HG03025 (cell line): Measurements from ENCODE around the gene TFDP1.
"Not testable (repeated sequence)": the region's sequence is repeated elsewhere in the genome, so short reads cannot be mapped to it uniquely, and the experiment has no call there.

Experiments used
- ATAC-seq: cut with Tn5 transposase; IDR thresholded peaks from one replicate; pipeline ENCODE4 v1.9.1; 2021; ENCODE audit warnings: mild to moderate bottlenecking, moderate library complexity; ENCODE audit not compliant: unreplicated experiment, low FRiP score

The TFDP1 gene

DNA sequence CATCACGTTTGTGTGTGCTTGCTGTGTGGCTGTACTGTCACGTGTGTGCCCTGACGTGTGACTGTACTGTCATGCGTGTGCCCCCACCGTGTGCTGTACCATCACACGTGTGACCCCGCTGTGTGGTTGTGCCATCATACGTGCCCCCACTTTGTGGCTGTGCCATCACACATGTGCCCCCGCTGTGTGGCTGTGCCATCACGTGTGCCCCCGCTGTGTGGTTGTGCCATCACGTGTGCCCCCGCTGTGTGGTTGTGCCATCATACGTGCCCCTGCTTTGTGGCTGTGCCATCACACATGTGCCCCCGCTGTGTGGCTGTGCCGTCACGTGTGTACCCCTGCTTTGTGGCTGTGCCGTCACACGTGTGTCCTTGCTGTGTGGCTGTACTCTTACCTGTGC, 25.7 kb downstream of the TFDP1 start:
- ATAC-seq, result no peak

DNA sequence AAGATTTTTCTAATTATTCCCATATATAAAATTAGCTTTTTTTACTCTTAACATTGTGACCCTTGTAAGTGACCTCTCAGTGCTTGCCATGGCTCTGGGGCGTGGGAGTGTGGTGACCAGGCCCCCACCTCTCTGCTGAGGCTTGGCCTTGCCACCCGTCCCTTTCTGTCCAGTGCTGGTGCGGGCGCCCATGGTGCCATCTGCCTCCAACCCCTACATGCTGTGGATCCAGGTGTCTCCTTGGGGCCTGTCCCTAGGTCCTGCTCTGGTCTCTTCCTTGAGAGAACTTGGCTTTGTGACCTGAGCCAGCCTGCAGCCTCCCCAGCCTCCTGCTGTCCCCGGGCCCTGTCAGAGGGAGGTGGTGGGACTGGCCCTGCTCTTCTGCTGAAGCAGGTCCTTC, 27.4 kb downstream of the TFDP1 start:
- no peak for ATAC-seq

DNA sequence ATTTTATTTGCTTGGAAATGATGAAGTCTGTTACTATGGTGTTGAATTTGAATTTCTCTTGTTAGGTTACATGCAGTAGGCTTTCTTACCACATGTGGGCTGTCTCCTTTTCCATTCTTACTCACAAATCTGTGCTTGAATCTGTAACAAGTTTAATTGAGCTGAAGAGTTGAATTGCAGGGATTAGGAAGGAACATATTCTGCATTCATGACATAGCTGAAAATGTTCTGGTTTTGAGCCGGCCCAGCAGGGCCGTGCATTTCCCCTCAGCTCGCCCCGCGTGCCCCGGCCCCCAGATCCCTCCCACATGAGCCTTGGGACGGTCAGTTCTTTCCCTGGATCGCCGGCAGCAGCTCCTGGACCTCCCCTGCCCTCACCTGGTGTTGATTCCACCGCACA, 28.1 kb downstream of the TFDP1 start:
- ATAC-seq, result no peak

- no peak for ATAC-seq
These were observed 29.3 kb downstream of the TFDP1 start for GRCh38 chr13:113613789-113614379.

GRCh38 chr13:113616281-113616906, 31.8 kb downstream of the TFDP1 start:
- no peak for ATAC-seq

DNA sequence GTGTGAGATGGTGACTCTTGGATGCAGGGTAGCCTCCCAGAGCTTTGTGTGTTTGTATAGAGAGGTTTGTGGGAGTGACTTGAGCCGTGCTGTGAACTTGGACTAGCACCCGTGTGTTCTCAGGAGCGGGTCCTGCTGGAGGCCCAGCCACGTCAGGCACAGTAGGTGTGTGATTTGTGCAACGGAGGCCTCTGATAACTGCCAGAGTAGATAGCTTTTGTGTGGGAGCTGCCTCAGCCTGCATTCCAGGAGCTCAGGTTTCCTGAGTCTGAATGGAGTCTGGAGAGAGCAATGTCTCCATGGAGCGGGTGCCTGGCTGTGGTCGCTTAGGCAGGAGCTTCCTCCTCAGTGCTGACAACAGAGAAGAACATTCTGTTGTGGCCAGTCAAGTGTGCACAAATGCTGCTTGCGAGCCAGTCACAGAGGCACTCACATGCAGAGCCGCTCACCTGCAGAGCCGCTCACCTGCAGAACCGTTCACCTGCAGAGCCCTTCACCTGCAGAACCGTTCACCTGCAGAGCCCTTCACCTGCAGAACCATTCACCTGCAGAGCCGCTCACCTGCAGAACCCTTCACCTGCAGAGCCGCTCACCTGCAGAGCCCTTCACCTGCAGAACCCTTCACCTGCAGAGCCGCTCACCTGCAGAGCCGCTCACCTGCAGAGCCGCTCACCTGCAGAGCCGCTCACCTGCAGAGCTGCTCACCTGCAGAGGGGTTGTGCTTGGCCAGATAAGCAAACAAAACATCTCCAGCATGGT, 32.6 kb downstream of the TFDP1 start:
- ATAC-seq, result no peak

- ATAC-seq, result no peak
These were observed 33.4 kb downstream of the TFDP1 start for GRCh38 chr13:113617961-113618360.

- no peak for ATAC-seq
These were observed 33.9 kb downstream of the TFDP1 start for GRCh38 chr13:113618455-113618854.

DNA sequence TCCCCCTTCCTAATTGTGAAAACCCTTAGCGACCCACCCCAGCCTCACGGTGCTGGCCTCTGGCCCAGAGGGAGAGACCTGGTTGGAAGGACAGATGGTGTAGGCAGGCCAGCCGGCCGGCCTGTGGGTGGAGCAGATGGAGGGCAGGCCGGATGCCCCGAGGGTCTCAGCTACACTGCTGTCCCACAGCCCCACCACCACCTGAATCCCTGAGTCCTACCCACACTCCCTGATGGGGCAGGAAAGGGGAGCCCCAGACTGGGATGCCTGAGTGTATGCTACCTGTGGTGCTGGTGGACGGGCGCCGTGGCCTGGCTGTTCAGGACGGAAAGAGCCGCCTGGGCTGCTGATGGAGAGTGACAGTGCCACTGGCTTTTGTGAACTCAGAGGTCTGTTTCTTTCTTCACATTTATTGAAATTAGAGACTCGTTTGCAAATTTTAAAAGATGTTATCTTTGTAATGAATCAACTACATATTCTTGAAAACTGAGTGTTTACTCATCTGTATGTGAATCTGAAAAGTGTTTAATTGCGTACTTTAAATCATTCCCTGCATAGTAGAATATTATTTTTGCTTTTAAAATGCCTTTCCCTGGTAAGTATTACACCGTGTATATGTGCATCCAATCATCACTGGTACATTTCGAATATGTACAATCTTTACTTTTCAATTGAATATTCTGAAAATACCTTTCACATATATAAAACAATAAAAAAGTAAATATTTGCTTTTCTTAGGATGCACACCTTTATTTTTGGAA, 35.7 kb downstream of the TFDP1 start:
- no peak for ATAC-seq

GRCh38 chr13:113621046-113621445, 36.5 kb downstream of the TFDP1 start:
- no peak for ATAC-seq

DNA sequence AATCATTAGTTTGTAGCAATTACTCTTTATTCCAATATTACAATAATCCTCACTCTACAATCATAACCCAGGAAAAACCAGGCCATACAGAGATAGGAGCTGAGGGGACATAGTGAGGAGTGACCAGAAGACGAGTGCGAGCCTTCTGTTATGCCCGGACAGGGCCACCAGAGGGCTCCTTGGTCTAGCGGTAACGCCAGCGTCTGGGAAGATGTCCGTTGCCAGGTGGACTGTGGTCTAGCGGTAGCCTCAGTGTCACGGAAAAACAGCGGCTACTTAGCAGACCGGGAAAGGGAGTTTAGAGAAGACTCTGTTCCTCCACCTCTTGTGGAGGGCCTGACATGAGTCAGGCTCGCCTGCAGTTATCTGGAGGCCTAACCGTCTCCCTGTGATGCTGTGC, 36.9 kb downstream of the TFDP1 start:
- not testable (repeated sequence) for ATAC-seq

DNA sequence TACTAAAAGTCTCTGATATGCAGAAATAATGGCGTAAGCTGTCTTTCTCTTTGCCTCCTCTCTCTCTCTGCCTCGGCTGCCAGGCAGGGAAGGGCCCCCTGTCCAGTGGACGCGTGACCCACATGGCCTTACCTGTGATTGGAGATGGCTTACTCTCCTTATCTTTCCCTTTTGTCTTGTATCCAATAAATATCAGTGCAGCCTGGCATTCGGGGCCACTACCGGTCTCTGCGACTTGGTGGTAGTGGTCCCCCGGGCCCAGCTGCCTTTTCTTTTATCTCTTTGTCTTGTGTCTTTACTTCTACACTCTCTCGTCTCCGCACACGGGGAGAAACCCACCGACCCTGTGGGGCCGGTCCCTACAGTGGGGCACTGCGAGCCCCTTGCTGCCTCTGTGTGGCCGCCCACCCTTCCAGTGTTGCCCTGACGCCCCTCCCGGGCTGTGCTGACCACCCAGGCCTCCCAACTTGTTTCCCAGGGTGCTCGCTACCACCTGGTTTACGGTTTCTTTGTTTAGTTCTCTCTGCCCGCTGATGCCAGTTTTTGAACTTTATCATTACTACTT, 37.5 kb downstream of the TFDP1 start:
- ATAC-seq, result not testable (repeated sequence)

DNA sequence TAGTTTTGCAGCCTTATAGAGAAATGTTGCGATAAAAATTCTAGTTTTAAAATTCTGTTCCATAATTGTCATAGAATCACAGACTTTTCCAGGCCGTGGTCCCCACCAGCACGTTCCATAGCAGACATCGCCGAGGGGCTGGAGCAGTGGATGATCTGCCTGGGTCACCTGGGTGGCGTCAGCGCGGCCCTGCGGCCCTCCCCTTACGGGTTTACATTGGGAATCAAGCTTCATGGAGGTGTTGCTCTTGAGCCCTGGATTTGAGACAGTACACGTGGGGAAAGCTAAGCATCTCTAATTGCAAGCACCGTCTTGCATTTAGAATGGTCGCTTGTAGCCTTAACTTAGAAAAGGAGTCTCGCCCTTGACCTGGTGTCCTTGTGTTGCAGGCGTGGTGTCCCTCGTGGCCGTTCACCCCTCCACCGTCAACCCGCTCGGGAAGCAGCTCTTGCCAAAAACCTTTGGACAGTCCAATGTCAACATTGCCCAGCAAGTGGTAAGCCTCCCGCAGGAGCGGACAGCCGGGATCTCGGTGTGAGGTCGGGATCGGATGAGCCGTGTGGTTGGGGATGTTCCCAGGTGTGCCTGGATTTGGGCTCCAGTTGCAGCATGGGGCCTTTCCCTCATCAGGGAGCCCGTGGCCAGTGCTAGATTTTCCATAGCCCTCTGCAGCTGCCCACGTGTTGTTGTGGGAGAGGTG, 38.4 kb downstream of the TFDP1 start:
- no peak for ATAC-seq

DNA sequence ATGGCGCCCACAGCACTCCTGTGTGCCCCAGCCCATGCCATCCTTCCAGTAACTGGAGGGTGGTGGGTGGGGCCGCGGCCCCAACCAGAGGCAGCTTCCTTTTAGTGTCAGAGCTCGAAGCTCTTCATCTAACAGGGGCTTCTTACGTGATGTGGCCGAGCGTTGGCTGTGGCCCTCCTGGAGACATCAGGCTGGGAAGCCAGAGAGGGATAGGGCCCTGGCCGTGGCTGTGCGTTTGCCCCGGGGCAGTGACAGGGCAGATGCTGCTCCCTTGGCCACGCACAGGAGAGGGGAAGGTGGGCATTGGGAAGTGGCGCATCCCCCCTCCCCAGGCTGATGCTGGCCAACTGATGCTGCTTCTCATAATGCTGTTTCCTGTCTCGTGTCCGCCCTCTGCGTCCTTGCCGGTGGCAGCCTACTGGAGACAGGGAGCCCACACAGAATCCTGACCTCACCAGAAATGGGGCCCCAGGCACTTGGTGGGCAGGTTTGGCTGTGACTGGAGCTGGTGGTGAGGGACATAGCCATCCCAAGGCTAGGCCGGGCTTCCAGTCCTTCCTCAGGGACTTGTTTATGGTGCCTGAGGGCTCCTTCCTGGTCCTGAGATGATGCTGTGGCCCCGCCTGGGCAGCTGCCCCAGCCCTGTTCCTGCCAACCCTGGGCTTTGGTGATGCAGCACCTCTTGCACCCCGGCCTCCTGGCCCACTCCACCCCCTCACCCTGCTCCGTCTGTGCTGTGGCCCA, 39.1 kb downstream of the TFDP1 start:
- no peak for ATAC-seq

- no peak for ATAC-seq
These were observed 39.7 kb downstream of the TFDP1 start for GRCh38 chr13:113624235-113624587.

DNA sequence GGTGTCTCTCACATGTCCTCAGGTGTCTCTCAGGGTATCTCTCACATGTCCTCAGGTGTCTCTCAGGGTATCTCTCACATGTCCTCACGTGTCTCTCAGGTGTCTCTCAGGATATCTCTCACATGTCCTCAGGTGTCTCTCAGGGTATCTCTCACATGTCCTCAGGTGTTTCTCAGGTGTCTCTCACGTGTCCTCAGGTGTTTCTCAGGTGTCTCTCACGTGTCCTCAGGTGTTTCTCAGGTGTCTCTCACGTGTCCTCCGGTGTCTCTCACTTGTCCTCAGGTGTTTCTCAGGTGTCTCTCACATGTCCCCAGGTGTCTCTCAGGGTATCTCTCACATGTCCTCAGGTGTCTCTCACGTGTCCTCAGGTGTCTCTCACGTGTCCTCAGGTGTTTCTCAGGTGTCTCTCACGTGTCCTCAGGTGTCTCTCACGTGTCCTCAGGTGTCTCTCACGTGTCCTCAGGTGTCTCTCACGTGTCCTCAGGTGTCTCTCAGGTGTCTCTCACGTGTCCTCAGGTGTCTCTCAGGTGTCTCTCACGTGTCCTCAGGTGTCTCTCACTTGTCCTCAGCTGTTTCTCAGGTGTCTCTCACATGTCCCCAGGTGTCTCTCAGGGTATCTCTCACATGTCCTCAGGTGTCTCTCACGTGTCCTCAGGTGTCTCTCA, 40.2 kb downstream of the TFDP1 start:
- not testable (repeated sequence) for ATAC-seq

DNA sequence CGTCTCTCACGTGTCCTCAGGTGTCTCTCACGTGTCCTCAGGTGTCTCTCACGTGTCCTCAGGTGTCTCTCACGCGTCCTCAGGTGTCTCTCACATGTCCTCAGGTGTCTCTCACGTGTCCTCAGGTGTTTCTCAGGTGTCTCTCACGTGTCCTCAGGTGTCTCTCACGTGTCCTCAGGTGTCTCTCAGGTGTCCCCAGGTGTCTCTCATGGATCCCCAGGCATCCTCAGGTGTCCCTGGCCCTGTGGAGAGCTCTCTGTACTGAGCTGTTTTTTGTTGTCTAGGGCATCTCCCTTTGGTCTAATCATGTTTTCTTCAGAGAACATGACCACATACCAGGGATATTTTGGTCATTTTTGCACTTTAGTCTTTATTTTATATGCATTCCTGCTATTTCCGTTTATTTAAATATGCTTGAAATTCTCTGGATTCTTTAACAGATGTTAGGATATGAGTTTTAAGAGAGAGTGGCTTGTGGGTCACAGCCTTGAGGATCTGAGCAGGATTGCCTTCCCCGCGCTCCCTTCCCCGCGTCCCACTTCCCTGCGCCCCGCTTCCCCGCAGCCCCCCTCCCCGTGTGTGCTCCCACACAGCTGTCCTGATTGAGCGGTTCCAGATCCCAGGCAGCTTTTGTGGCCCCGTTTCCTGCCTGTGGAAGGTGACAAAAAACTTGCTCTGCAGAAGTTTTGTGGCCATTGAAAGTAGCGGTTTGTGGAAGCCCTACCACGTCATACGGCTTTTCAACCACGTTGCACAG, 41.6 kb downstream of the TFDP1 start:
- no peak for ATAC-seq

- ATAC-seq, result no peak
These were observed 42.6 kb downstream of the TFDP1 start for GRCh38 chr13:113627136-113627535.
